Gastrocnemius medialis (tissue), 4 donors: ENCODE data around the gene MEGF8.

Source experiments
- CTCF ChIP-seq, 5 experiments: fragments of 450-650 bp in 3 of 5; fragments of 200-600 bp in 2 of 5; sonication (generic) in 2 of 5; IDR thresholded peaks in 4 of 5; conservative IDR thresholded peaks in 1 of 5; 1 replicate in 4 of 5; 2 replicates in 1 of 5; pipeline ENCODE4 v1.5.1; 2016 to 2019; ENCODE audit warnings: antibody characterized with exemption in 5 of 5, mild to moderate bottlenecking in 3 of 5, moderate library complexity in 3 of 5
- POLR2A ChIP-seq, 2 donors: fragments of 450-650 bp; IDR thresholded peaks; one replicate each; pipeline ENCODE4 v1.6.1; 2017; ENCODE audit warnings: antibody characterized with exemption in 2 of 2, mild to moderate bottlenecking in 2 of 2, moderate library complexity in 2 of 2

- TF ChIP-seq CTCF (IDR thresholded peaks at IDR 0.05 in 4 of 5, conservative IDR thresholded peaks at IDR 0.05 in 1 of 5) (no peak), POLR2A (IDR thresholded peaks at IDR 0.05) (peak in 1 of 2 donors; percentile 68)
Measured at GRCh38 chr19:42283188-42284065, 42.0 kb upstream of the MEGF8 start.
